HUES64 (cell line): ENCODE data around the gene ALG12.
"Not testable (repeated sequence)": the region's sequence is repeated elsewhere in the genome, so short reads cannot be mapped to it uniquely, and the experiment has no call there.

Source experiments
- H3K27ac ChIP-seq: 2 replicates; pipeline ENCODE4 v1.7.0; 2013; ENCODE audit warnings: low read depth, low read length, inconsistent platforms
- H3K27me3 ChIP-seq: 2 replicates; pipeline ENCODE4 v1.6.1; 2013; ENCODE audit warnings: mild to moderate bottlenecking, low read length; ENCODE audit not compliant: insufficient read depth
- H3K36me3 ChIP-seq: 2 replicates; pipeline ENCODE4 v1.6.1; 2013; ENCODE audit warnings: mild to moderate bottlenecking, low read length; ENCODE audit not compliant: insufficient read depth
- H3K4me1 ChIP-seq: 2 replicates; pipeline ENCODE4 v1.6.1; 2013; ENCODE audit warnings: mild to moderate bottlenecking, low read length, moderate library complexity; ENCODE audit not compliant: insufficient read depth
- H3K4me3 ChIP-seq: 2 replicates; pipeline ENCODE4 v1.5.1; 2013; ENCODE audit warnings: mild to moderate bottlenecking, low read length, moderate library complexity
- H3K9ac ChIP-seq: 2 replicates; pipeline ENCODE4 v1.6.1; 2013; ENCODE audit warnings: mild to moderate bottlenecking, low read depth, low read length
- H3K9me3 ChIP-seq: 2 replicates; pipeline ENCODE4 v1.6.1; 2013; ENCODE audit warnings: low read depth, low read length; ENCODE audit not compliant: insufficient read depth
- WGBS: fragments of 150-250, 120-280 bp; methylation state at CpG from one replicate; pipeline ENCODE4 v1.1.7; 2013; ENCODE audit warnings: missing lambda C conversion rate; 5-methylcytosine and 5-hydroxymethylcytosine counted together

ALG12 gene

GRCh38 chr22:49853981-49854831 is 64.0 kb downstream of the ALG12 start:
- H3K36me3 ChIP-seq, result no peaks in the 10 kb centered on the region
- H3K27ac ChIP-seq, result no peak overlapping the region
- peaks cover 6% of the 10 kb centered on the region; the same call in 1 of the 2 replicates for H3K4me1 ChIP-seq
- peak overlapping the region; percentile 87 for H3K4me3 ChIP-seq
- H3K27me3 ChIP-seq, result peaks cover 40% of the 10 kb centered on the region
- H3K9ac ChIP-seq, result peak overlapping the region; percentile 82
- 1% methylated on average over 101 of the region's 101 CpGs for WGBS
- H3K9me3 ChIP-seq, result no peaks in the 10 kb centered on the region

- Histone ChIP-seq H3K27me3 (peaks cover 50% of the 10 kb centered on the region), H3K9ac (peak within 1 kb of the TSS; percentile 82), H3K4me1 (peaks cover 6% of the 10 kb centered on the region; the same call in 1 of the 2 replicates), H3K4me3 (peak within 1 kb of the TSS; percentile 93), H3K9me3 (no peaks in the 10 kb centered on the region), H3K36me3 (no peaks in the 10 kb centered on the region), H3K27ac (peak within 1 kb of the TSS; percentile 64; the same call in 1 of the 2 replicates)
- 1% methylated on average over 127 of the region's 127 CpGs for WGBS
Measured at GRCh38 chr22:49852898-49853894, 65.0 kb downstream of the ALG12 start, which contains the start of gene ZBED4. Gene ZBED4, plus strand, starts transcription at chr22:49853844. Its CDS starts 29,819 bp downstream, at chr22:49883663.

GRCh38 chr22:49852568-49852897 is 65.7 kb downstream of the ALG12 start:
- not testable (repeated sequence) for H3K4me1 ChIP-seq, H3K9ac ChIP-seq
- peaks cover 57% of the 10 kb centered on the region for H3K27me3 ChIP-seq

GRCh38 chr22:49850959-49851802 is 67.1 kb downstream of the ALG12 start:
- Histone ChIP-seq H3K4me1 (peaks cover 6% of the 10 kb centered on the region; the same call in 1 of the 2 replicates), H3K27me3 (peaks cover 70% of the 10 kb centered on the region), H3K36me3 (no peaks in the 10 kb centered on the region), H3K4me3 (no peak overlapping the region), H3K27ac (no peak overlapping the region), H3K9me3 (no peaks in the 10 kb centered on the region), H3K9ac (no peak overlapping the region)
- 79% methylated on average over 10 of the region's 10 CpGs for WGBS

More at GRCh38 chr22:49852568-49852897, 65.7 kb downstream of the ALG12 start:
- H3K4me3 ChIP-seq, result peak overlapping the region; percentile 93
- not testable (repeated sequence) for H3K27ac ChIP-seq, H3K36me3 ChIP-seq, H3K9me3 ChIP-seq
- WGBS, result 64% methylated on average over 13 of the region's 13 CpGs
